GM18505 (cell line): ENCODE data around the gene PPP3CB.

Experiments used
- ATAC-seq: cut with Tn5 transposase; IDR thresholded peaks from one replicate; pipeline ENCODE4 v1.9.1; 2021; ENCODE audit not compliant: unreplicated experiment
- POLR2A ChIP-seq: IDR thresholded peaks from 4 replicates; pipeline ENCODE4 v1.6.1; 2011; ENCODE audit warnings: borderline replicate concordance; ENCODE audit not compliant: insufficient read depth, insufficient read length; ENCODE audit errors: extremely low read depth

Gene PPP3CB

GRCh38 chr10:73388228-73388627 lies 107.6 kb downstream of the PPP3CB start:
- no peak for TF ChIP-seq POLR2A
- ATAC-seq: no peak

GRCh38 chr10:73386583-73386982 lies 109.2 kb downstream of the PPP3CB start:
- no peak for ATAC-seq

More at GRCh38 chr10:73386583-73386982, 109.2 kb downstream of the PPP3CB start:
- TF ChIP-seq POLR2A: no peak
